ENCODE results near the gene CHIC2. TPM values are rescaled to one million over a fixed set of nuclear protein-coding genes. Genes with fewer than 3 reads are reported as not detected.

CHIC2 gene
- total and polyA plus RNA-seq, 2 of the 8 experiments (the other 6 are each of a cell fraction or from before 2014, with no cell fraction given): 4.5 to 10.9 TPM

DNA sequence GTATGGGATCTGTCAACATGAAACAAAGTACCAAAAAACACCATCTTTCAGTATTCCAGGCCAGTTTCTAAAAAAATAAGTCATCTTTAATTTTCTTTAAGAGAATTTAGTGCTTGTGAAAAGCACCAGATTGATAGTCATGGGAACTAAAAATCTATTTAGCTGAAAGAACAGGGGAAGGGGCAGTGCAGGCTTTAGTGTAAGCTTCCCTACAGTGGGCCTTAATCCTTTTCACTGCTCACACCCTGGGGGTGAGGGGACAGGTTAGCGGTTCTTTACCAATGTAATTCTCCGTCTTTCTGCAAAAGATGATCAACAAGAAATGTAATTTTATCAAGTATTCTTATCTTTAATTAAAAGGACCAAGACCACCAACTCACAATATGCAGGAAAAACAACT lies 47.1 kb downstream of the CHIC2 start (continued):
- TF ChIP-seq CHD7 (IDR thresholded peaks at IDR 0.05; ENCODE audit: insufficient replicate concordance, low read length) (no peak), BCL11A (IDR thresholded peaks at IDR 0.05; ENCODE audit: low read depth in 2 of 2, low read length in 2 of 2) (no peak), SIN3A (conservative IDR thresholded peaks at IDR 0.05 in 1 of 2, IDR thresholded peaks at IDR 0.05 in 1 of 2; ENCODE audit: low read depth in 1 of 2, low read length in 2 of 2) (no peak), SUZ12 (IDR thresholded peaks at IDR 0.05; ENCODE audit: low read length) (no peak), EZH2 (IDR thresholded peaks at IDR 0.05; ENCODE audit: low read depth, low read length, severe bottlenecking) (no peak), SRF (IDR thresholded peaks at IDR 0.05; ENCODE audit: low read depth, low read length) (no peak), SP1 (IDR thresholded peaks at IDR 0.05; ENCODE audit: low read depth, low read length) (no peak), NRF1 (IDR thresholded peaks at IDR 0.05; ENCODE audit: low read depth, low read length) (no peak), CHD2 (IDR thresholded peaks at IDR 0.05; ENCODE audit: low read length) (no peak)
- TF ChIP-seq, protein P1, sequence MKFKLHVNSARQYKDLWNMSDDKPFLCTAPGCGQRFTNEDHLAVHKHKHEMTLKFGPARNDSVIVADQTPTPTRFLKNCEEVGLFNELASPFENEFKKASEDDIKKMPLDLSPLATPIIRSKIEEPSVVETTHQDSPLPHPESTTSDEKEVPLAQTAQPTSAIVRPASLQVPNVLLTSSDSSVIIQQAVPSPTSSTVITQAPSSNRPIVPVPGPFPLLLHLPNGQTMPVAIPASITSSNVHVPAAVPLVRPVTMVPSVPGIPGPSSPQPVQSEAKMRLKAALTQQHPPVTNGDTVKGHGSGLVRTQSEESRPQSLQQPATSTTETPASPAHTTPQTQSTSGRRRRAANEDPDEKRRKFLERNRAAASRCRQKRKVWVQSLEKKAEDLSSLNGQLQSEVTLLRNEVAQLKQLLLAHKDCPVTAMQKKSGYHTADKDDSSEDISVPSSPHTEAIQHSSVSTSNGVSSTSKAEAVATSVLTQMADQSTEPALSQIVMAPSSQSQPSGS (IDR thresholded peaks at IDR 0.05; ENCODE audit: low read length): no peak

All from H1 (cell line).